Measurements from ENCODE around the gene ASAP3.

The ASAP3 gene

DNA sequence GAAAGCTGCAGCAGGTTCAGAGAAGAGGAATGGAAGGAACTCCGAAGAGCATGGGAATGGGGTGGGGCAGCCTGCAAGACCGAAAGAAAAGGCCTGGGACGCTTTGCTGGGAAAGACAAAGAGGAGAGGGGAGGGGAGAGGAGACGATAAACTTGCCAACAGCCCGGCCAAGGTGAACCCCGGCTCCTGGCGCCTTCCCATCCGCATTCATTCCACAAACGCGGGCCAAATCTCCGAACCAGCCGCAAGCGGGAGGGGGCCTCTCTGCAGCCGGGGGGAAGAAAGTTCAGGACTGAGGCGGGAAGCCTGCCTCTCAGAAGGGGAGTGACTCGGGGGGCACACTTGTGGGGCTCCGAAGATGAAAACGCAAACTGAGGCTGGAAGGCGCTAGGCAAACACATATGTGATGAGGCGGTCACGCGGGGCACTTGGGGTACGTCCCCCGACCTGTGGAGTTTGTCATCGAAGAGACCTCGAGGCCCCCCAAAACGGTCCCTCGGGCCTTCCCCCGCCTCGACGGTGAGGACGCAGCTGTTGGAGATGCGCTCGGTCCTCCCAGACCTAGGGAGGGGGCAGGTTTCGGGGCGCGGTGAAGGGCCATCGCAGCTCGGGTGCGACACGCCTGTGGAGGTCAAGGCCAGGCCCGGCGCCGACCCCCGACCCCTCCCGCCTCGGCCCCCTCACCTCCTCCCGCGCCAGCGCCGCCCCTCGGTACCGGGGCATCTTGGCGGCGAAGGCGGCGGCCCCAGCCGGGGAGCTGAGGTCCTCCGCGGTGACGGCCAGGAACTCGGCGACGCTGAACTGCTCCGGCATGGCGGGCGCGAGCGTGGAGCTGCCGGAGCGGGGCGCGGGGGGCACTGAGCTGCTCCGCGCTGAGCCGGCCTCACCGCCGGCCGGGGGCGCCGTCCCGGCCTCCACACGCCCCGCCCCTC, at the start of gene ASAP3:
TSS of gene ASAP3 (minus strand) at position 859 of the 932 bp plus-strand sequence. CDS start at position 813, 46 bp downstream.
- Histone ChIP-seq H3K4me1 (ENCODE audit: control insufficient read depth, insufficient read depth, low read length) (peaks cover 25% of the 10 kb centered on the region), H3K9me3 (ENCODE audit: control insufficient read depth, insufficient read depth, low read depth, low read length) (no peaks in the 10 kb centered on the region), H3K36me3 (ENCODE audit: control insufficient read depth, insufficient read depth, low read length) (no peaks in the 10 kb centered on the region), H3K4me3 (ENCODE audit: low read depth, low read length) (peak within 1 kb of the TSS; percentile 88), H3K27me3 (ENCODE audit: control insufficient read depth, insufficient read depth, low read length) (peaks cover 14% of the 10 kb centered on the region), H3K9ac (ENCODE audit: low read length) (peak within 1 kb of the TSS; percentile 73), H3K27ac (ENCODE audit: low read depth, low read length) (no peak within 1 kb of the TSS; the same call in 1 of the 2 replicates)

DNA sequence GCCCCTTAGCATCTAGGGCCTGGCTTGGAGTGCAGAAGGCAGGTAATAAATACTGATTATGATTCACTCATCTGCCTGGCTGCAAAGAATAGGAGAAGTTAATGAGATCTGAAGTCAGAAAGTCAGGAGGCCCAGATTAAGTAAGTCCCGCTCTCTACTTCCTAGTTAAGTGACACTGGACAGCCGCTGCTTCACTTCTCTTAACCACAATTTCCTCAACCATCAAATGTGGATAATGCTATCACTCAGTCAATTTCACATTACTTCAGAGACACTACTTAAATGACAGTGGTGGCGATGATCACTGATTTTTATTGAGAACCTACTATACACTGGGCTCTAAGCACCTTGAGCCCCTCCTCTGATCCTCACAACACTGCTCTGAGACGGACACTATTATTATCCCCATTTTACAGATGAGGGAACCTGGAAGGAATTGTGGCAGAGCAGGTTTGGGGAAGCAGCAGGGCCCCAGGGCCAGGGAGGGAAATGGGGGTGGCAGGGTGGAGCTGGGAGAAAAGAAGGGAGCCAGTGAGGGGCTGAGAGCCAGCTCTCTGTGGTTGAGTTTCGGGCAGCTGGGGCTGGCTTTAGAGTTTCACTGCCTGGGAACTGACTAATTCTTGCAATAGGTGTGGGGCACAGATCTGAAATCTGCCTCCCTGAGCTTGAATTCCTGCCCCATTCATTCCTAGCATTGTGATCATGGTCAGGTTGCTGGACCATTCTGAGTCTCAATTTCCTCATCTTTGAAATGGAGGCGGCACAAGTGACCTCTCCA, 49.5 kb upstream of the ASAP3 start:
- Histone ChIP-seq H3K27ac (ENCODE audit: low read depth, low read length) (no peak overlapping the region), H3K27me3 (ENCODE audit: control insufficient read depth, insufficient read depth, low read length) (peaks cover 46% of the 10 kb centered on the region), H3K9ac (ENCODE audit: low read length) (no peak overlapping the region), H3K4me1 (ENCODE audit: control insufficient read depth, insufficient read depth, low read length) (peaks cover 16% of the 10 kb centered on the region), H3K36me3 (ENCODE audit: control insufficient read depth, insufficient read depth, low read length) (no peaks in the 10 kb centered on the region), H3K9me3 (ENCODE audit: control insufficient read depth, insufficient read depth, low read depth, low read length) (no peaks in the 10 kb centered on the region), H3K4me3 (ENCODE audit: low read depth, low read length) (no peak overlapping the region)

DNA sequence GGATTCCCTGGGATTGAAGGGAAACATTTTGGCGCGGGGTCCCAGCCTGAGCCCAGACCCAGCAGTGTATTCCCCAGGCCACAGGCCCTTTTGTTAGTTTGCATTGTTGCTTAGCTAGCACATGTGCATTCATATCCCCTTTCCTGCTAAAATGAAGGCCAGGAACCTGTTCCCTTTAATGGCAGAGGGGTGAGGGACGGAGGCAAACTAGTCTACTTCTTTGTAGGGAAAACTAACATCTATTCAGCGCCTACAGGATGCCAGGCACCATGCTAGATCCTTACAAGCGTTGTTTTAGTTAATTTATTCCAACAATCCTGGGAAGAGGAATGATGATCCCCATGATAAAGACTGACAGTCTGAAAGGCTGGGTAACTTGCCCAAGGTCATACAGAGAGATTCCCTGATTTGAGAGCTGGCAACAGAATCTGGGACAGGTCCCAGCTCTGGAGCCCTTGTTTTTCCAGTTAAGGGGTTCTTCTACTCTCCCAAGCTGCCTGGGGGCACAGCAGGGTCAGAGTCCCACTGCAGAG, 47.6 kb upstream of the ASAP3 start:
- H3K4me3 ChIP-seq (ENCODE audit: low read depth, low read length) = peak overlapping the region; percentile 65
- H3K27me3 ChIP-seq (ENCODE audit: control insufficient read depth, insufficient read depth, low read length) = peaks cover 52% of the 10 kb centered on the region
- H3K4me1 ChIP-seq (ENCODE audit: control insufficient read depth, insufficient read depth, low read length) = peaks cover 16% of the 10 kb centered on the region
- peak overlapping the region; percentile 28 for H3K9ac ChIP-seq (ENCODE audit: low read length)
- H3K9me3 ChIP-seq (ENCODE audit: control insufficient read depth, insufficient read depth, low read depth, low read length) = no peaks in the 10 kb centered on the region
- H3K36me3 ChIP-seq (ENCODE audit: control insufficient read depth, insufficient read depth, low read length) = no peaks in the 10 kb centered on the region
- H3K27ac ChIP-seq (ENCODE audit: low read depth, low read length) = no peak overlapping the region

DNA sequence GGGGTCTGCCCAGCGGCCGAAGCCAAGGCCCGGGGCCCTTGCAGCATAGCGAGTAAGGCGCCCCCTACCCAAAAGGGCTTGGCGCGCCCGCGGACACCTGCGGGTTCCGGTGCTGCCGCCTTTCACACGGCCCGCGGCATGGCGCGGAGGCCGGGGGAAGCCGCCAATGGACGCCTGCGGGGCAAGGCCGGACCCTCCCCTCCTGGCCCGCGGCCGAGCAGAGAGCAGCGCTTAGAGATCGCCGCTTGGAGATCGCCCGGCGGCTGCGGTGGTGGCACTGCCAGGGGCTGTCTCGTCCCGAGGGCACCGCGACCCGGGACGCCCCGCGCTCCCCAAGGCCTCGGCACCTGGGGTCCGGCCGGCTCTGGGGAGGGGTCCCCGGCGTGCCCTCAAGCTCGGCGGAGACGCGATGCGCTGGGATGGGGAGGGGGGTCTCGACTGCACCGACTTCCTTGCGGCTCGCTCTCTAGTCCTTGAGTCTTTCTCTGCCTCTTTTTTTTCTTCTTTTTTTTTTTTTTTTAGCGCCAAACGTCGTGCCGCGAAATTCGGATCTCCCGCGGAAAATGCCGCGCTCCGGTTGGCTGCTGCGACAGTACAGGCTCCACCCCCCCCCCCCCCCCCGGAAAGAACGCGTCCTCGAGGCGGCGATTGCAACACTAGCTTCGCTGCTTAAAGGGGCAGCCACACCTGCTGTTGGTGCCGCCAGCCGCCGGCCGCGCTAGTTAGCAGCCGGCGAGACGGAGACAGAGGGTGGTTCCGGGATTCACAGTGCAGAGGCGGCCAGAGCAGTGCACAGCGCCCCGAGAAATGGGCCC, 47.0 kb upstream of the ASAP3 start, which contains the start of gene E2F2:
TSS of gene E2F2 (minus strand) at position 487 of the 815 bp plus-strand sequence. CDS start at position 47, 440 bp downstream.
- Histone ChIP-seq H3K36me3 (ENCODE audit: control insufficient read depth, insufficient read depth, low read length) (no peaks in the 10 kb centered on the region), H3K27me3 (ENCODE audit: control insufficient read depth, insufficient read depth, low read length) (peaks cover 52% of the 10 kb centered on the region), H3K9ac (ENCODE audit: low read length) (peak within 1 kb of the TSS; percentile 76), H3K9me3 (ENCODE audit: control insufficient read depth, insufficient read depth, low read depth, low read length) (no peaks in the 10 kb centered on the region), H3K4me3 (ENCODE audit: low read depth, low read length) (peak within 1 kb of the TSS; percentile 65), H3K4me1 (ENCODE audit: control insufficient read depth, insufficient read depth, low read length) (peaks cover 19% of the 10 kb centered on the region), H3K27ac (ENCODE audit: low read depth, low read length) (no peak within 1 kb of the TSS)

DNA sequence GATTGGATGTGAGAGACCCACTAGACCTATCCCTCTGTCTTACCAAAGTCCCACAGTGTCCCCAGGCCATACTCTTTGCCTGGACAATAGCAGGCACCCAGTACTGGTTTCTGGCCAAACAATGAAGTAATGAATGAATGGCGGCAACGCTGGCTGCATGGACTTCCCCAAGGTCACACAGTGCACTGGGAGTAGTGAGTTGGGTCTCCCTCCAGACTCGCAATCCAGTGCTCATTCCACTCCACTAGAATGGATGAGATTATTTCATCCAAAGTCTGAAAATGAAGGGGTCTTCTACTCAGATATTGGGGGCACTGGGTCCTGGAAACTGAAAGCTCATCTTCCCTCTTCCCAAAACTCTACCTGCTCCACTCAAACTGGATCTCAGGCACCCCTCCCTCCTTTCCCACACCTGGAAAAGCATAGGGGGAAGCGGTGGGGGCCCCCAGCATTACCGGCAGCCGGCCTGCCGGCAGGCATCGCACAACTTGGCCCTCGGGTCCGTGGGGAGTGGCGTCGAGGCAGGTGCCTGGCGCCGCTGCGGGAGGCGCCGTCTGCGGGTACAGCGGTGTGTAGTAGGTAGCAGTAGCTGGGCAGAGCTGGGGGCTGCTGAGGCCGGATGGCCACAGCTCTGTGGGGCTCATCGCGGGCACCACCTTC, 46.2 kb upstream of the ASAP3 start:
- H3K27ac ChIP-seq (ENCODE audit: low read depth, low read length) = no peak overlapping the region
- peaks cover 21% of the 10 kb centered on the region for H3K4me1 ChIP-seq (ENCODE audit: control insufficient read depth, insufficient read depth, low read length)
- peak overlapping the region; percentile 62 for H3K4me3 ChIP-seq (ENCODE audit: low read depth, low read length)
- peaks cover 52% of the 10 kb centered on the region for H3K27me3 ChIP-seq (ENCODE audit: control insufficient read depth, insufficient read depth, low read length)
- H3K36me3 ChIP-seq (ENCODE audit: control insufficient read depth, insufficient read depth, low read length) = no peaks in the 10 kb centered on the region
- H3K9me3 ChIP-seq (ENCODE audit: control insufficient read depth, insufficient read depth, low read depth, low read length) = no peaks in the 10 kb centered on the region
- H3K9ac ChIP-seq (ENCODE audit: low read length) = peak overlapping the region; percentile 76

DNA sequence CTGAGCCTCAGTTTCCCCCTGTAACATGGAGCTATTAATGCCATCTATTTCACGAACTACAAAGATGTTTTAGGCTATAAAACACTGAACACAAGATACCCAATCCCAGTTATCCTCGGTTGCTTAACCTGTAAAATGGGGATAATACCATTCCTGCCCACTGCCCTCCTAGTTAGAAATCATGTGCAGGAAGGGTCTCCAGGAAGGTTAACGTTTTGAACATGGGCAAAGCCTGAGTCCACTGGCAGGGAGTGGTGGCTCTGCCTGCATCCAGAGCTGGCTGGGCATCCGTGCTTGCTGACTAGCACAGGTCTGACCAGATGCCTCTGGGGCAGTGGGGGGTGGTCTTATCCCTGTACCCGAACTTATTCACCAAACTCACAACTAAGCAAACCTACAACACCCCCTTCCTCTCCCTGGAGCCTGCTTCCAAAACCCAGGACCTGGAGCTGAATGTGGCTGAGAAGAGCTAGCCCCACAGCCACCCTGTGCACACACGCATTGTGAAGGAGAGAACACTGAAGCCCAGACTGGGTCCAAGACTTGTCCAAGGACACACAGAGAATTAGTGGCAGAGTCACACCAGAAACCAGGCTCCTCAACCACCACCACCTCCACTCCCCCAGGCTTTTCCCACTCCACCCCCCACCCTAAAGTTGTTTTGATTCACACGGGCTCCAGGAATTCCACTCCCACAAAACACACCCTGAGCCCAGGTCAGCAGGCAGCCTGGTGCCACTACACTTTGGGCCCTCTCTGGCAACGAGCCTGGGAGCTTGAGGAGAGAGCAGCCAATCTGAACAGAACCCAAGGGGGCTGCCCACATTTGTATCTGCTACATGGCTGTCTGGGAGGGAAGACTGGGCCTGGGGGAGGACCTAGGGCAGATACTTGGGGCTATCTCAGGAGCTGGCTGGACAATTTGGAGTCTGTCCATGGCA, 45.4 kb upstream of the ASAP3 start:
- Histone ChIP-seq H3K9ac (ENCODE audit: low read length) (no peak overlapping the region), H3K36me3 (ENCODE audit: control insufficient read depth, insufficient read depth, low read length) (no peaks in the 10 kb centered on the region), H3K4me3 (ENCODE audit: low read depth, low read length) (peak overlapping the region; percentile 62), H3K27me3 (ENCODE audit: control insufficient read depth, insufficient read depth, low read length) (peaks cover 52% of the 10 kb centered on the region), H3K9me3 (ENCODE audit: control insufficient read depth, insufficient read depth, low read depth, low read length) (no peaks in the 10 kb centered on the region), H3K4me1 (ENCODE audit: control insufficient read depth, insufficient read depth, low read length) (peaks cover 21% of the 10 kb centered on the region), H3K27ac (ENCODE audit: low read depth, low read length) (no peak overlapping the region)

DNA sequence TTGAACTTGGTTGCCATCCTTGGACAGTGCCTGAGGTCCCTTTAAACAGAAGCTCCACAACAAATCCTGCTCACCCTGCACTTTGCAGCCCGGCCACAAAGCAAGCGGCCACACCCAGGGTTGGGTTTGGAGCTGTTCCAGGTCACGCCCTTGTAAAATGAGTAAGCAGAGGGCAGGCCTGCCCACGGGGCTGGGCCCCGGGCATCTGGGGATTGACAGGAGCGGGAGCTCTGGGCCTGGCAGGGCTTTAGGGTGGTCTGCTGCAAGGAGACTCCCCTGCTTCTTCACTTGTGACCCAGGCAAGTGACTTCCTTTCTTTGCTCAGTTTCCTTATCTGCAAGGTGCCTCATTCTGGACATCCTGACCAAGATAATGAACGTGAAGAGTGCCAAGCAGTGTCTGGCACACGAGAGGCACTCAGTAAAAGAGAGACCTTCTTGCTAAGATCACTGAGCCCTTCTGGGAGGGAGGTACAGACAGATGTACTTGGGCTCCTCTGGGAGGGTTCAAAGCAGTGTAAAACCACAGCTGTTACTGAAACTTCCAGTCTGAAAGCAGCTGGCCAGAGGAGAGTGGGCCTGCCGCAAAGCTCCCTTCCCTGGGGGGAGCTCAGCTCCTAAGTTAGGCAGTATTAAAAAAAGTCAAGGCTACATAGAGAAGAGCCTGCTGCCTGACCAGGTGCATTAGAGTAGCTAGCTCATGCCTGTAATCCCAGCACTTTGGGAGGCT, 44.4 kb upstream of the ASAP3 start:
- no peak overlapping the region for H3K9ac ChIP-seq (ENCODE audit: low read length)
- H3K4me3 ChIP-seq (ENCODE audit: low read depth, low read length) = no peak overlapping the region
- no peaks in the 10 kb centered on the region for H3K36me3 ChIP-seq (ENCODE audit: control insufficient read depth, insufficient read depth, low read length)
- H3K27me3 ChIP-seq (ENCODE audit: control insufficient read depth, insufficient read depth, low read length) = peaks cover 48% of the 10 kb centered on the region
- peaks cover 21% of the 10 kb centered on the region for H3K4me1 ChIP-seq (ENCODE audit: control insufficient read depth, insufficient read depth, low read length)
- no peak overlapping the region for H3K27ac ChIP-seq (ENCODE audit: low read depth, low read length)
- H3K9me3 ChIP-seq (ENCODE audit: control insufficient read depth, insufficient read depth, low read depth, low read length) = no peaks in the 10 kb centered on the region

DNA sequence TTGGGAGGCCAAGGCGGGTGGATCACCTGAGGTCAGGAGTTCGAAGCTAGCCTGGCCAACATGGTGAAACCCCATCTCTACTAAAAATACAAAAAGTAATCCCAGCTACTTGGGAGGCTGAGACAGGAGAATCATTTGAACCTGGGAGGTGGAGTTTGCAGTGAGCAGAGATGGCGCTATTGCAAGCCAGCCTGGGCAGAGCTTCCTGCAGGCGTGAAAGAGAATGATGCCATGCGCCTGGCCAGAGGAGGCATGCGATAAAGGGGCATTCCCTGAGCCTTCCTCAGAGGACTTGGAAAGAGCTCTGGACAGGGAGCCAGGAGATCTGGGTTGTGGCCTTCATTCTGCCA, 43.9 kb upstream of the ASAP3 start:
- Histone ChIP-seq H3K9me3 (ENCODE audit: control insufficient read depth, insufficient read depth, low read depth, low read length) (no peaks in the 10 kb centered on the region), H3K36me3 (ENCODE audit: control insufficient read depth, insufficient read depth, low read length) (no peaks in the 10 kb centered on the region), H3K27me3 (ENCODE audit: control insufficient read depth, insufficient read depth, low read length) (peaks cover 43% of the 10 kb centered on the region), H3K27ac (ENCODE audit: low read depth, low read length) (no peak overlapping the region), H3K9ac (ENCODE audit: low read length) (no peak overlapping the region), H3K4me1 (ENCODE audit: control insufficient read depth, insufficient read depth, low read length) (peaks cover 21% of the 10 kb centered on the region), H3K4me3 (ENCODE audit: low read depth, low read length) (no peak overlapping the region)

DNA sequence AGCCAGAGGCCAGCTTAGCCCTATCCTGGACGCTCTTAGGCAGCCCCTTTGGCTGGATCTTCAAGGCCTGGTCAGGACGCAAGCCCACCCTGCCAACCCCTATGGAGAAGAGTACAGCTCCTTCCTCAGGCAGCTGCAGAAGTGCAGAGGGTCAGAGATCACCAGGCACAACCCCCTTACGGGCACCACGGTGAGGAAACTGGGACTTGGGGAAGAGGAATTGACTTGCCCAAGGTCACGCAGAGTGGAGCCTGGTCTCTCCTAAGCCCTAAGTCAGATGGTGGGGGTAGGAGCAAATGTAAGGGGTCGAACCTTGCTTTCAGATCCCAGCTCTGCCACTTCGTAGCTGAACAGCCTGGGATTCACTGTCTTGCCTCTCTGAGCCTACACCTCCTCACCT, 43.4 kb upstream of the ASAP3 start:
- Histone ChIP-seq H3K27ac (ENCODE audit: low read depth, low read length) (no peak overlapping the region), H3K27me3 (ENCODE audit: control insufficient read depth, insufficient read depth, low read length) (peaks cover 40% of the 10 kb centered on the region), H3K9ac (ENCODE audit: low read length) (no peak overlapping the region), H3K36me3 (ENCODE audit: control insufficient read depth, insufficient read depth, low read length) (no peaks in the 10 kb centered on the region), H3K4me3 (ENCODE audit: low read depth, low read length) (no peak overlapping the region), H3K9me3 (ENCODE audit: control insufficient read depth, insufficient read depth, low read depth, low read length) (no peaks in the 10 kb centered on the region), H3K4me1 (ENCODE audit: control insufficient read depth, insufficient read depth, low read length) (peaks cover 21% of the 10 kb centered on the region)
